NCI-H2029 treated with DMSO at 0.1 percent for 48 hours (cell line): ENCODE data around the gene HUWE1.
A peak's percentile ranks its signal among the peaks of the same experiment; 100 is the strongest.

ENCODE experiments used
- DNase-seq: peaks from one replicate; lab custom pipeline; 2025; lab: John Stamatoyannopoulos, UW

The HUWE1 gene

GRCh38 chrX:53494436-53494835 is 192.1 kb downstream of the HUWE1 start:
- peak; percentile 28 for DNase-seq

GRCh38 chrX:53486285-53486684 is 200.2 kb downstream of the HUWE1 start:
- DNase-seq: no peak

- no peak for DNase-seq
Measured at GRCh38 chrX:53483838-53484405, 202.6 kb downstream of the HUWE1 start.

GRCh38 chrX:53483416-53483815 is 203.1 kb downstream of the HUWE1 start:
- DNase-seq: no peak
